GM21381 (cell line): ENCODE measurements around the gene CAMTA1.

Experiments used
- ATAC-seq: cut with Tn5 transposase; IDR thresholded peaks from one replicate; pipeline ENCODE4 v1.9.1; 2021; ENCODE audit warnings: mild to moderate bottlenecking, moderate library complexity; ENCODE audit not compliant: unreplicated experiment

Gene CAMTA1

DNA sequence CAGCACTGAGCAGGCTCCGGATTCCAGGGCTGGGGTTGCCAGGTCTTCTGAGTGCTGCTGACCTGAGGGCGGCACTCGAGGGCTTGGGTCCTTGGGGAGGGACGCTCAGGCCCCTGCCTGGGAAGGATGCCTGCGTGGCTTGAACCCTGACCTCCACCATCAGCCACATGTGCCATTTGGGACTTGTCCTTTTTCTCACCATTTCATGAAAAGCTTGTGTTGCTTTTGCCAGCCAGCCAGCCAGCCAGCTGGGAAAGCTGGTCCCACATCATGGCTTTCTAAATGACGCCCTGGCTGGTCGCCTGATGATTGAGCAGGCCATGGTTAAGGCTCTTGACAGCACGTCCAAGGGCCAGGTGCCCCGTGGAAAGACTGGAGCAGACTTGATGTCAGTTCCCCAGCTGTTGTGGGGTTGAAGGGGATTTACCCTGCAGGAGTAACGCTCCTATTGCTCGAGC is 168.7 kb downstream of the CAMTA1 start:
- no peak for ATAC-seq

DNA sequence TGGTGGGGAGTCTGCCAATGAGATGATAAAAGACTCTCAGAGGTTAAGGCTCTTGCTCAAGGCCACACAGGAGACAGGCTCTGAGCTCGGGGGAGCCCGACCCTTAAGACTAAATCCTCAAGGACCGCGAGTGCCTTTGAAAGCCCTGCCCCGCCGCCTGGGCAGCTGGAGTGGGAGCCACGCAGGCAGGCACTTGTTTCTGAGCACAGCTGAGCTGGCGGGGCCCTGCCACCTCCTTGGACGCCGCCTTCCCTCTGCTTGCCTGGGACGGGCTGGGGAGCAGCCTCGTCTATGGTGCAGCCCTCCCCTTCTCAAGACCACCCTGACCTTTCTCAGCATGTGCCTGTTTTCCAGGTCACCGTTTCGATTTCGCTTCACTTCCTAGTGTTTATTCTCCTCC is 169.3 kb downstream of the CAMTA1 start:
- no peak for ATAC-seq

DNA sequence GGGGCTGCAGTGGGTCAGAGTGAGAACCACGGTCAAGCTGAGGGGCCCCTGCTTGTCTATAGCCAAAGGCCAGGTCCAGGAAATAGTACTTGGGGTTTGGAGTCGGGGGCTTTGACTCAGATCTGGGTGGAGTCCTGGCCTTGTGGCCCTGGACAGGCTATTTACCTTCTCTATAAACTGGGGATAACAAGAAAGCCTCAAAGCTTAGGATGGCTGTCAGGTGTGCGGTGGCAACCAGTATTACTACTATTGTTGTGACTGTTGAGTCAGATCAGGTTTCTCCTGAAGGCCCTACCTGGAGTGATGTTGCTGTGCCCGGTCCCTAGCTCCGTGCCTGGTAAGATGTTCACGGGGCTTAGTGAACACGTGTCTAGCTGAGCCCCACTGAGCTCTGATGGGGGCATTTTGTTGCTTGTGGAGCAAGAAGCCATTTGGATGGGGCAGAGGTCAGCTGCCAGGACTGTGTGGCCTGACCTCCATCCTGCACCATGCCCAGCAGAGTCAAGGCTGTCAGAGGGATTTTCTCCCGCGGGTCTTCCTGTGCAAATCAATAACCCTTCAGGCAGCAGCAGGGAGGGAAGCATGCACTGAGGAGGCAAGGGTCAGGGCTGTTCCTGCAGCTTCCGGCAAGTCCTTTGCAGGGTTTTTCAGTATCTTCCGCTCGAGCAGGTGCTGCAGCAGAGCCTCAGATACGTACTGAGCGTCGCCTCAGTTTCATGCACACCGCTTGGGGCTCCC is 170.3 kb downstream of the CAMTA1 start:
- no peak for ATAC-seq

DNA sequence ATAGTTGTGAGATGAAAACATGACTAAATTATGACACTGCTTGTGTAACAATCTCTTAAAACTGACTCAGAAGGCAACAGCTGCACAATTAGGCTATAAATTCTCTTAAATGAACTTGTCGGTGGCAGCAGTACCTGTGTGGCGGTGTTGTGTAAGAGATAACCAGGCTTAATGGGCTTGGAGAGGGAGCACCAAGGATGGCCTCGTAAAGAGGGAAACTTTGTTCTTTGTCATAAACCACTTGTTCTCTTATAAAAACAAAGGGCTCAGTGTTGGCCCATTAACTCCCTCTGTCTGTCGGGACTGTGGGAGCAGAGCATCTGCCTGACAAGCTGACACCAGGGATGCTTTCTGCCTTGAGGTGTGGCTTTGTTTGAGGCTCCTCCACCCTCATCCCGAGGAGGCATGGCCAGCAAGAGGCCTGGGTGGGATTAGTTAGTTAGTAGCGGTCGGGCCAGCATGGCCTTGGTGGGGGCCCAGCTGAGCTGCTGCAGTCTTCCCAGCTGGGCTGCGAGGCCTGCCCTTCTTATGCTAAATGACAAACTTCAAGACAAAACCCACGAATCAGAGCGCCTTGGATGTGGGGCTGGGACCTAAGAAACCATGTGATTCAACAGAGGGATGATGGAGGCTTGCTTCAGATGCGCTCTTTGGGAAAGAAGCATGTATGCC is 171.4 kb downstream of the CAMTA1 start:
- ATAC-seq, result no peak

DNA sequence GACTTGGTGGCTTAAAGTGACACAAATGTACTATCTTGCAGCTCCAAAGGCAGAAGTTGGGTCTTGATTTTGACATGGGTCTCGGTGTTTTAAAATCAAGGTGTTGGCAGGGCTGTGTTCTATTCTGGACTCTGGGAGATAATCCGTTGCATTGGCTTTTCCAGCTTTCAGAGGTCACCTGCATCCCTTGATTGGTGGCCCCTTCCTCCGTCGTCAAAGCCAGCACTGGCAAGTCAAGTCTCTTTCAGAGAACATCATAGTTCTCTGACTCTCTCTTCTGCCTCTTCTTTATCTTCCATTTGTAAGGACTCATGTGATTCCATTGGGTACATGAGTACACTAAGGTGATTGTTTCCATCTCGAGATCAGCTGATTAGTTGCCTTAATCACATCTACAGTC is 172.1 kb downstream of the CAMTA1 start:
- no peak for ATAC-seq

DNA sequence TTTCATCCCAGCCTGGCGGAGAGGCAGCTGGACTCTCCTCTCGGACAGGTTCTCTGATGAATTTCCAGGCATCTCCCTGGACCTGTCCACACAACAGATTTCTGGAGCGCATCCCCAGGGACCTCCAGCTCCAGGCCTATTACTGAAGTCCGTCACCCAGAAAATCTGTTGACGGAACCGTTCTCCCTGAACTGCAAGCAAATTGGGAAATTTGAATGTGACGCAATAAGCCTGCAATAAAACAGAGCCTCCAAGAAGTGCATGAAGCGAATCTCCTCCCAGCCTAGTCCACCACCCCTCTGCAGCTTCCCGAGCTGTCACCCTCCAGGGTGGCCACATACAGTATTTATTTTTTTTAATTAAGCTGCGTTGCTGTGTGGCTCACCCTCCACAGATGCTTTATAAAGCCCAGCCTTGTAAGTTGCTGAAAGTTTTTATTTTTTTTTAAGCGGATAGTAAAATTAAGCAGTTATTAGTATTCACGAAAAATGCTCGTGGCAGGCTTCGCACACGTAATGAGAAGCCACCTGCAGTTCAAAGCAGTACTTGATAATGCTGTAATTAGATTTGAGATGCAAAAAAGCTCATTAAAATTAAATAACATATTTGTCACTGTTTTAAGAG is 173.3 kb downstream of the CAMTA1 start:
- ATAC-seq, result no peak

DNA sequence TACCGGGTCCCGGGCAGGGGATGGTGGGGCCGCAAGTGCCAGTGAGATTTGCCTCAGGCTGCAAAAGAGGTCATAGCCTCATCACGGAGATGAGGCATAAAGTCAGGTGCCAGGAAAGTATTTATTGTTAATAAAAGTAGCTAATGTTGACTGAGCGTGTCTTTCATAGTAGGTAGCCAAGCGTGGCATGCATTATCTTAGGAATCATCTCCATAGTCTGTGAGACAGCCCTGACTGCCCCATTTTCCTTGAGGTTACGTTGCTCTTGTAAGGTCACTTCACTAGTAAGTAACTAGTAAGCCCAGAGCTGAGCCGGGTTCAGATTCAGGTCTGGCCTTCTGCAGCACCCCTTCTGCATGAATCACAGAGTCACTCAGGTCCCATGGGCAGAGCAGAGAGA is 174.2 kb downstream of the CAMTA1 start:
- no peak for ATAC-seq

DNA sequence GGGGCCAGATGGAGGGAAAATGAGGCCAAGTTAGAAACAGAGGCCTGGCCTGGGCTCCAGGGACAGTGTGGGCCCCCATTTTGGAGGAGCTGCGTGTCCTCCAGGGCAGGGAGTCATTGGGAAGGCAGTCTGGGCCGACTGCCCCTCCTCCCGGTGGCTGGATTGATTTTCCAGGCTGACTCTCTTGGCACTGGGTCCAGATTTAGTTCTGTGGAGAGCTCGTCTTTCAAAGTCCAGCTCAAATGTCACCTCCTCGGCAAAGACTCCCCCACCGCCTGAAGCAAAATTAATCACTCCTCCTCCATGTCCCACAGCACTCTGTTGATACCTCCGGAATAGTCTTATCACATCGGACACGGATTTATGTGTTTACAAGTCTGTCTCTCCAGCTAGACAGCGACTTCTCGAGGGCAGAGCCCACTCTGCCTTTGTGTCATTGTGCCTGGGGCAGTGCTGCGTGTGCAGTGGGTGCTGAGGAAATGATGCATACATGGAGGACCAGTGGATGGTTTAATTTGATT is 175.1 kb downstream of the CAMTA1 start:
- no peak for ATAC-seq

DNA sequence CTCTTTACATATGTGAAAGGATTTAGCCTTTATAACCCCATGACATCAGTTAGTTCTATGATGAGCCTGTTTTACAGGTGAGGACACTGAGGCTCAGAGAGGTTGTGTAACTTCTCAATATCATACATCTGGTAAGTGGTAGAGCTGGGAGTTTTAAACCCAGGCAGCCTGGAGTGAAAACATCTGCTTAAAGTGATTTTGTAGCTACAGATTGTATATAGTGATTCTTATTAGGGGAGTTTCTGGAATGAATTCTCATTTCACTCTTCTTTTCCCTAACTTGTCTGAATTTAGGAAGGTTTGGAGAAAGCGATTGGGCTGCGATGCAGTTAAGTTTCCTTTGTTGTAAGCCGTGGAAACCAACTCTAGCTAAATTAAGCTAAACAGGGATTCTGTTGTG is 175.6 kb downstream of the CAMTA1 start:
- ATAC-seq, result no peak

DNA sequence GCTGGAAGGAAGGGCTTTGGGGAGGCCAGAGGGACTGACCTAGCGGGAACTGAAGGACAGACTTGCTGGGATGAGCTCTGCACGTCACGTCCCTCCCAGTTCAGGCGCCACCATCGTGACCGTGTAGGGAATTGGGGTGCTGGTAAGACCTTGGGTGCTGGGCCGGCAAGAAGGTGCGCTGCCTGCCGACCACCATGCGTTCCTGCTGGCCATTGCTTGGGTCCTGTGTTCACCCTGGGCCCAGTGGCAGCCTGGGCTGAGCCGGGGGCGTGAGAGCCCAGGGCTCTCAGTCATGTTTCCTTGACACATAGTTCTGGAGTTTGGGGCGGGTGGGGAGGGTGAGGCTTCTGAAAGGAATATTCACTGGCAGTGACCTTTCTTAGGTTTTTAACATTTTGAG is 176.0 kb downstream of the CAMTA1 start:
- ATAC-seq, result no peak

DNA sequence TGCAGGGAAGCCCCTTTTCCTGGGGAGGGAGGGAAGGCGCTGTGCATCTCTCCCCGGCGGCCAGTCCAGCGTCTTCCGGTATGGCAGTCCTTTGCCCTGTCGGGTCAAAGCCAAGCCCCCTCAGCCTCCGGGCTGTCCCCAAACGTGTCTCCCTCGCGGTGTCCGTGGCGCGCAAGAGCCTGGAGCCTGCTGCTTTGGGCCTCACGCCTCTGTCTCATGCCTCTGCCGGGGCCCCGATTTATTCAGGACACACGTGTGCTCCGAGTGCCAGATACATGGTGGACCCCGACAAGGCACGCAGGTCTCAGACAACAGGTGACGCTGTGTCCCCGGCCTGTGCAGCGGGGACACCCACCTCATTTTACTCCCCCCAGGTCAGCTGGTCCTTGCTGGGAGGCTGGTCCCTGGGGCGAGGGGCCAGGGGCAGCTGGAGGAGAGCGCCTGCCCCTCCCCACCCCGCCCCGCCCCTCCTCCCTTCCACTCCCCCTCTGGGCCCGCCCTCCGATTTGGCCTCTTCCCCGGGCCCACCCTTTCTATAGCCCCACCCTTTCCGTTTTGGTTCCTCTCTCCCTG is 176.7 kb downstream of the CAMTA1 start:
- ATAC-seq, result no peak

DNA sequence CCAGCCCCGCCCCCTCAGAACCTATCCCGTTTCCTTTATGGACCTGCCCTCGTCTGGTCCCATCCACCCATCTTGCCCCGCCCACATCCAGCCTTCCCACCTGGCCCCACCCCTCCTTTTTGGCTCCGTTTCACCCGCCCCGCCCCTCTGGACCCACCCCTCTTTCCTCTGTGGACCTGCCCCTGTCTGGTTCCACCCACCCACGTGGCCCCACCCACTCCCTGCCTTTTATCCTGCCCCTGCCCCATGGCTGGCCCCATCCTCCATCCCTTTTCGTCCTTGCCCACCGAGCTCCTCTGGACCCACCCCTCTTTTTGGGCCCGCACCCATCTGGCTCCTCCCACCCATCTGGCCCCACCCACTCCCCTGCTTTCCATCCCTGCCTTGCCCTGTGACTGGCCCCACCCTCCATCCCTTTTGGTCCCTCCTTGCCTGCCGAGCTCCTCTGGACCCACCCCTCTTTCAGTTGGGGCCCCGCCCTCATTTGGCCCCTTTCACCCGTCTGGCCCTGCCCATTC is 177.3 kb downstream of the CAMTA1 start:
- ATAC-seq, result no peak

DNA sequence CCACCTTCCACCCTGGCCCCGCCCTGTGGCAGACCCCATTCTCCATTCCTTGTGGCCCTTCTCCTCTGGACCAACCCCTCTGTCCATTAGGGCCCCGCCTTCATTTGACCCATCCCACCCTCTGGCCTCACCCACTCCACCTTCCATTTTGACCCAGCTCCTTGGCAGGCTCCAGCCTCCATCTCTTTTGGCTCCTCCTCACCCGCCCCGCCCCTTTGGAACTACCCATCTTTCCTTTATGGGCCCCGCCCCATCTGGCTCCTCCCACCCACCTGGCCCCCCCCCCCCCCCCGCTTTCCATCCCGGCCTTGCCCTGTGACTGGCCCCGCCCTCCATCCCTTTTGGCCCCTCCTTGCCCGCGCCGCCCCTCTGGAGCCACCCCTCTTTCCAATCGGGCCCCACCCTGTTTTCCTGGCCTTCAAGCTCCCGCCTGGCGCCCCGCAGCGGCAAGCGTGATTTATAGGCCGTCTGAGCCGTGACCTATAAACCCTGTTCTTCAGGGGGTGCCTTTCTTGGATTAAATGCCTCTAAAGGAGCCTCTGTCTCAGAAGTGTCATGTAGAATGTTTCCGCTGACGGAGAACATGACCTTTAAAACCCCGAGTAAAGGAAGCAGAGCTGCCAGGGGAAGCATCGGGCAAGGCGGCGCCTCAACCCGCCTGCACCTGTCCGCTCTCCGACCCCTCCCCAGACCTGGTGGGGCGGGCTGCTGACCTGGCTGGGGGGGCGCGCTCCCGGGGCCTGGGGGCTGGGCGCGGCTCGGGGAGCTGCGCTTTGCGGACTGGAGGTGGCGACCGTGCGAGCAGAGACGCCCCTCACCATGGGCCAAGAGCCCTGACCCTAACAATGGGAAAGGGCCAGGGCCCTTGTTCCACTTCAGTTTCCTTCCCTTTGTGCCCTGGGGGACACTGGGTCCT is 178.0 kb downstream of the CAMTA1 start:
- ATAC-seq, result no peak

DNA sequence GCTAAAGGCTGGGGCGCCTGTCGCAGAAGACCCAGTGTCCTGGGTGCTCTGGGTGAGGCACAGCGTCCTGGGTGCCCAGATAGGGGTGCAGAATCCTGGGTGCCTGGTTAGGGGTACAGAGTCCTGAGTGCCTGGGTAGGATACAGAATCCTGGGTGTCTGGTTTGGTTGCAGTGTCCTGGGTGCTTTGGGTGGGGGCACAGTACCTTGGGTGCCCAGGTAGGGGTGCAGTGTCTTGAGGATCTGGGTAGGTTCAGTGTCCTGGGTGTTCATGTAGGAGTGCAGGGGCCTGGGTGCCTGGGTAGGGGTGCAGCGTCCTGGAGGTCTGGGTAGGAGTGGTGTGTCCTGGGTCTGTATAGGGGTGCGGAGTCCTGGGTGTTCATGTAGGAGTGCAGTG is 178.7 kb downstream of the CAMTA1 start:
- ATAC-seq, result no peak

DNA sequence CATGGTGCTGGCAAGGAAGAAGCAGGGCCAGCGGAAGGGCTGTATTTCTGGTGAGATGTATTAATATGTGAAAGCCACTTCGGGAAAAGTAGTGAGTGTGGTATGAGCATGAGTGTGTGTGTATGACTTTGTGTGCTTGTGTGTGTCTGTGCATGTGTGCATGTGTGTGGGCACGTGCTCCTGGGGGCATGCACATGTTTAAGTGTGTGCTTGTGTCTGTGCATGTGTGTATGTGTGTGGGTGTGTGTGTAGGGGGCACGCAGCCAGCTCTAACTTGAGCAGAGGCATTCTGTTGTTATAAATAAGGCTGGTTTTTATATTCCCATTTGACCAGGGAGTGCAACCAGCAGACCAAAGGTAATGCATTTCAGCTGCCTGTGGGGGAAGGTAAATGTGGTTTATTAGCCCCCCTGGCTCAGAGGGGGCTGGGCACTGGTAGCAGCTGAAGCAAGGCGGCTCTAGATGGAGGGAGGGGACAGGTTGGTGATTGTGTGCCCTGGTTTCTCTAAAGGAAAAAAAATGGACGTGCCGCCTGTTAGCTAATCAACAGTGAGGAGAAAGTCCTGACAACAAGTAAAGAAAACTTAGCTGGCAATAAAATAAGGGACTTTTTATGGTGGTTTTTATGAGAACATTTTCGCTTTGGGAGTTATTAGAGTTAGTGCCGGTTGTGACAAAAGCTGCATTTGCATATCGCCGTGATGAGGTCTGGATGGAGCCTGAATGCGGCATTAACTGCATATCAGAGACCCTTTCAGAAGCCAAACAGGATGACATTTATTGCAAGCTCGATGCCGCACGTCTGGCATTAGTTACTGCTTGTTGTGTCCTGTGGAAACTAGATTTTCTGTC is 180.1 kb downstream of the CAMTA1 start:
- no peak for ATAC-seq

DNA sequence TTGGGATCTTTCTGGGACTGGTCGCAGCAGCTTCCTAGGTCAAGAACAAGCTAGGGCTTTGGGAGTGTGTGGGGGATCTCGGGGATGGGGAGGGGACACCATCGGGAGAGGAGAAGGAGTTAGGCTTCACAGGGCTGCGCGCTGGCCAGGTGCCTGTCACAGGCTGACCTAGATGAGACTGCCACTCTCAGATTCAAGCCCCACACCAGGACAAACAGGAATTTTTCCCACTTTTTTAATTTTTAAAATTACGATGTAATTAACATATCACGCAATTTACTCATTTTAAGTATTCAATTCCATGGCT is 180.6 kb downstream of the CAMTA1 start:
- no peak for ATAC-seq

DNA sequence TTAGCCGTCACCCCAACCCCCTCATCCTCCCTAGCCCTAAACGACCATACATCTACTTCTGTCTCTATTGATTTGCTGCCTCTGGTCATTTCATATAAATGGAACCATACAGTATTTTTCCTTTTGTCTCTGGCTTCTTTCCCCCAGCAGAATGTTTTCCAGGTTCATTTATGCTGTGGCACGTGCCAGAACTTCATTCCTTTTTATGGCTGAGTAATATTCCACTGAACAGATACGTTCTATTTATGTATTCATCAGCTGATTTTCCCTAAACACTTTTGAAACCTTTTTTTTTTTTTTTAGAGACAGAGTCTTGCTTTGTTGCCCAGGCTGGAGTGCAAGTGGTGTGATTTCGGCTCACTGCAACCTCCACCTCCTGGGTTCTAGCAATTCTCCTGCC is 181.1 kb downstream of the CAMTA1 start:
- no peak for ATAC-seq

DNA sequence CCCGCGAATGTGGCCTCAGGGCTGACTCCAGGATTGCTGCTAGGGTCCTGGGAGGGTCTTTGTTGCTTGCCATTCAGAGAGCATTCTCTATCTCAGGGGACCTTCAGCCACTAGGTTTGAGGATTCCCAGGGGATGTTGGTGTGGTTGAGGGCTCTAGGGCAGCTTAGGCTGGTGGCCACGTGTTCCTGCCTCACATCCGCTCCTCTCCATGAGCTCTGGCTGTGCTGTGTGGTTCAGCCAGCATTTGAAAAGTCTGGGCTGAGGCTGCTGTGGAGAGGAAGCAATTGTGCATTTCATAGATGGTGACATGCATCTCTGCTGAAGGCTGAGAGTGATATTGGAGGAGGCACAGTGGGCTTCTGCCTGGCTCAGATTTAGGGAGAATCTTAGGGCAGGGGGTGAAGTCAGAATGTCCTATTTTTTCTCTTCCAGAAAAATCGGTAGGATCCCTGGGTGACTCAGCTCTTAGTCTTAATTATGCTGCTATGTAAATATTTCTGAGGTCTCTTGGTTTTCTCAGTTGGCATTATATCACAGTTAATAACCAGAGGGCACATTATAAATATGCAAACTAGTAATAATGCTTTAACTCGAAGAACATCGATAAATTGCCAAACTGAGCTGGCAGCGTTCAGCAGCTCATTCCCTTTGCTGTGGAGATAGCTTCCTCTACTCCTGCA is 182.3 kb downstream of the CAMTA1 start:
- no peak for ATAC-seq

DNA sequence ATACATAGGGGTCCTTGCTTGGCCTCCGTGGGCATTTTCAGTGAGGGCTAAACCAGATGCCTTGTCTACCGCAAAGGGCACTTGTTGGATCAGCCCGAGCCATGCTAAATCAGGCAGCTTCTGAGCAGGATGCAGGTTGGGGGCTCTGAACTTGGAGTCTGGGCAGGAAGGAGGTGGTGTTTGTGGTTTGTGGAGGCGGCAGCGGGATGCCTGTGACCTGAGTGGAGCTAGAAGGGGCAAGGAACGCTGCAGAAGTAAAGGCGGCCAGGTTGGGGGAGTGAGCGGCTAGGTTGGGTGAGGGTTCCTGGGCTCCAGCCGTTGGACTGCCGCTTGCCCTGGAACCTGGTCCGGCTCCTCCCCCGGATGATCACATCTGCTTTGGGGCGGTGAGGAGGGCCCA is 183.9 kb downstream of the CAMTA1 start:
- no peak for ATAC-seq
